ENCODE results near the gene CEP112. TPM values are rescaled to one million over a fixed set of nuclear protein-coding genes. Genes with fewer than 3 reads are reported as not detected.
"Not testable (repeated sequence)": the region's sequence is repeated elsewhere in the genome, so short reads cannot be mapped to it uniquely, and the experiment has no call there.

CEP112 gene
- total RNA-seq, 1 experiment from 2014 or later, result 2.8 TPM

- in situ Hi-C loops (cut with HindIII; ENCODE audit: low pct_unique_long_range_greater_than_20kb, low sequenced_read_pairs), result no loop called here
- no peak for DNase-seq (ENCODE audit: low read depth)
Measured at GRCh38 chr17:65711671-65712276, 480.2 kb downstream of the CEP112 start.

GRCh38 chr17:65707780-65708179 is 484.2 kb downstream of the CEP112 start:
- DNase-seq (ENCODE audit: low read depth), result no peak
- in situ Hi-C loops (cut with HindIII; ENCODE audit: low pct_unique_long_range_greater_than_20kb, low sequenced_read_pairs), result no loop called here

- in situ Hi-C loops (cut with HindIII; ENCODE audit: low pct_unique_long_range_greater_than_20kb, low sequenced_read_pairs), result no loop called here
- DNase-seq (ENCODE audit: low read depth), result no peak
Measured at GRCh38 chr17:65704731-65705130, 487.2 kb downstream of the CEP112 start.

GRCh38 chr17:65703891-65704290 is 488.0 kb downstream of the CEP112 start:
- no peak for DNase-seq (ENCODE audit: low read depth)
- in situ Hi-C loops (cut with HindIII; ENCODE audit: low pct_unique_long_range_greater_than_20kb, low sequenced_read_pairs), result no loop called here

- in situ Hi-C loops (cut with HindIII; ENCODE audit: low pct_unique_long_range_greater_than_20kb, low sequenced_read_pairs), result no loop called here
- DNase-seq (ENCODE audit: low read depth), result no peak
Measured at GRCh38 chr17:65699459-65699858, 492.5 kb downstream of the CEP112 start.

- in situ Hi-C loops (cut with HindIII; ENCODE audit: low pct_unique_long_range_greater_than_20kb, low sequenced_read_pairs), result no loop called here
- DNase-seq (ENCODE audit: low read depth), result peak; percentile 18
Measured at GRCh38 chr17:65698381-65699061, 493.4 kb downstream of the CEP112 start.

- in situ Hi-C loops (cut with HindIII; ENCODE audit: low pct_unique_long_range_greater_than_20kb, low sequenced_read_pairs), result no loop called here
- DNase-seq (ENCODE audit: low read depth), result no peak
Measured at GRCh38 chr17:65697661-65698060, 494.3 kb downstream of the CEP112 start.

- in situ Hi-C loops (cut with HindIII; ENCODE audit: low pct_unique_long_range_greater_than_20kb, low sequenced_read_pairs), result no loop called here
- DNase-seq (ENCODE audit: low read depth), result no peak
Measured at GRCh38 chr17:65696739-65697394, 495.1 kb downstream of the CEP112 start.

- in situ Hi-C loops (cut with HindIII; ENCODE audit: low pct_unique_long_range_greater_than_20kb, low sequenced_read_pairs), result no loop called here
- DNase-seq (ENCODE audit: low read depth), result no peak
Measured at GRCh38 chr17:65694601-65695000, 497.3 kb downstream of the CEP112 start.

- DNase-seq (ENCODE audit: low read depth), result no peak
- in situ Hi-C loops (cut with HindIII; ENCODE audit: low pct_unique_long_range_greater_than_20kb, low sequenced_read_pairs), result no loop called here
Measured at GRCh38 chr17:65690626-65691310, 501.2 kb downstream of the CEP112 start.

GRCh38 chr17:65688307-65688706 is 503.6 kb downstream of the CEP112 start:
- no peak for DNase-seq (ENCODE audit: low read depth)
- in situ Hi-C loops (cut with HindIII; ENCODE audit: low pct_unique_long_range_greater_than_20kb, low sequenced_read_pairs), result no loop called here

- DNase-seq (ENCODE audit: low read depth), result no peak
- in situ Hi-C loops (cut with HindIII; ENCODE audit: low pct_unique_long_range_greater_than_20kb, low sequenced_read_pairs), result no loop called here
Measured at GRCh38 chr17:65685110-65685509, 506.8 kb downstream of the CEP112 start.

GRCh38 chr17:65684631-65685030 is 507.3 kb downstream of the CEP112 start:
- no peak for DNase-seq (ENCODE audit: low read depth)
- in situ Hi-C loops (cut with HindIII; ENCODE audit: low pct_unique_long_range_greater_than_20kb, low sequenced_read_pairs), result no loop called here

- DNase-seq (ENCODE audit: low read depth), result no peak
- in situ Hi-C loops (cut with HindIII; ENCODE audit: low pct_unique_long_range_greater_than_20kb, low sequenced_read_pairs), result no loop called here
Measured at GRCh38 chr17:65683428-65683827, 508.5 kb downstream of the CEP112 start.

- in situ Hi-C loops (cut with HindIII; ENCODE audit: low pct_unique_long_range_greater_than_20kb, low sequenced_read_pairs); DNase-seq (ENCODE audit: low read depth): not testable (repeated sequence)
Measured at GRCh38 chr17:65681763-65682162, 510.2 kb downstream of the CEP112 start.

GRCh38 chr17:65679165-65679845 is 512.6 kb downstream of the CEP112 start:
- in situ Hi-C loops (cut with HindIII; ENCODE audit: low pct_unique_long_range_greater_than_20kb, low sequenced_read_pairs), result no loop called here

GRCh38 chr17:65678546-65678945 is 513.4 kb downstream of the CEP112 start:
- no peak for DNase-seq (ENCODE audit: low read depth)
- in situ Hi-C loops (cut with HindIII; ENCODE audit: low pct_unique_long_range_greater_than_20kb, low sequenced_read_pairs), result no loop called here

More at GRCh38 chr17:65679165-65679845, 512.6 kb downstream of the CEP112 start:
- no peak for DNase-seq (ENCODE audit: low read depth)

GRCh38 chr17:65677932-65678331 is 514.0 kb downstream of the CEP112 start:
- no peak for DNase-seq (ENCODE audit: low read depth)
- in situ Hi-C loops (cut with HindIII; ENCODE audit: low pct_unique_long_range_greater_than_20kb, low sequenced_read_pairs), result no loop called here

Data from Caki2 (cell line).